Measurements from ENCODE around the gene FIGN. TPM values are rescaled to one million over a fixed set of nuclear protein-coding genes. Genes with fewer than 3 reads are reported as not detected.

Gene FIGN
- total RNA-seq, 1 experiment from 2014 or later = 14.6 TPM

- Histone ChIP-seq H3K9ac (ENCODE audit: extremely low read depth, insufficient read length, low read length) (no peak overlapping the region), H3K14ac (ENCODE audit: insufficient read depth, low read length) (no peak overlapping the region), H3K79me1 (ENCODE audit: insufficient read depth, low read depth, low read length, poor library complexity, severe bottlenecking) (no peaks in the 10 kb centered on the region), H3K79me2 (ENCODE audit: insufficient read depth, low read length) (no peaks in the 10 kb centered on the region), H4K8ac (replicated peaks; ENCODE audit: insufficient read length, low read depth, low read length) (no peak overlapping the region), H2BK20ac (ENCODE audit: low read depth, low read length, poor library complexity, severe bottlenecking) (no peak overlapping the region), H3T11ph (ENCODE audit: low read length) (no peak overlapping the region), H2AFZ (ENCODE audit: low read length) (no peak overlapping the region), H3K9me3 (ENCODE audit: control insufficient read depth, low read depth, low read length) (no peaks in the 10 kb centered on the region), H3K56ac (ENCODE audit: insufficient read length, low read depth, low read length) (no peak overlapping the region), H4K20me1 (ENCODE audit: control insufficient read depth, insufficient read depth, insufficient read length) (no peaks in the 10 kb centered on the region), H3K18ac (ENCODE audit: insufficient read length, low read depth, low read length) (no peak overlapping the region), H2AK5ac (ENCODE audit: insufficient read length, low read length) (no peak overlapping the region), H3K27me3 (ENCODE audit: insufficient read depth, low read length) (no peaks in the 10 kb centered on the region), H2BK12ac (ENCODE audit: insufficient read length, low read depth, low read length) (no peak overlapping the region), H3K4ac (ENCODE audit: low read depth, low read length) (no peak overlapping the region), H3K4me2 (ENCODE audit: insufficient read depth, insufficient read length, low read length) (no peak overlapping the region), H3K23ac (ENCODE audit: insufficient read length, low read depth, low read length) (no peak overlapping the region), H2BK15ac (ENCODE audit: low read depth, low read length) (no peak overlapping the region), H4K91ac (ENCODE audit: insufficient read length, low read depth, low read length) (no peak overlapping the region), H2BK5ac (ENCODE audit: insufficient read length, low read length) (no peak overlapping the region), H4K5ac (ENCODE audit: insufficient read length, low read depth, low read length) (no peak overlapping the region), H3K23me2 (ENCODE audit: insufficient read length, low read depth, low read length, poor library complexity, severe bottlenecking) (no peaks in the 10 kb centered on the region), H3K4me1 (ENCODE audit: insufficient read depth, low read length) (peaks cover 21% of the 10 kb centered on the region; the same call in 1 of the 2 replicates), H2BK120ac (ENCODE audit: low read depth, low read length, poor library complexity, severe bottlenecking) (no peak overlapping the region), H3K27ac (ENCODE audit: insufficient read length, low read depth, low read length) (no peak overlapping the region)
- no peak overlapping the region; a peak in 1 of 7 replicates for H3K27ac Mint-ChIP-seq
- no peak for DNase-seq
- no peaks in the 10 kb centered on the region for H3K36me3 Mint-ChIP-seq (ENCODE audit: insufficient read depth in 1 of 3, low read depth in 3 of 3)
- no peak for TF ChIP-seq CTCF (conservative IDR thresholded peaks at IDR 0.05)
- H3K4me1 Mint-ChIP-seq = peaks cover 46% of the 10 kb centered on the region in 2 experiments
- H3K9me3 Mint-ChIP-seq = no peaks in the 10 kb centered on the region
- H3K4me3 Mint-ChIP-seq = no peak overlapping the region
- H3K27me3 Mint-ChIP-seq (ENCODE audit: low read depth) = no peaks in the 10 kb centered on the region
- no CpG with 5 or more reads among the region's 1 CpG for WGBS (ENCODE audit: extremely low coverage, insufficient read length, low lambda C conversion rate)
Measured at GRCh38 chr2:163703386-163703785, 32.4 kb downstream of the FIGN start.

Measured in H9 (cell line).